HL-60/S4 treated with phorbol 12-myristate 13-acetate at 8.2 ng/mL for 4 days and 3 days (cell line): ENCODE measurements around the gene GDA.

Experiments used
- in situ Hi-C: fragments of 300-500 bp; cut with MboI; formaldehyde crosslinking; loops from 2 replicates; pipeline ENCODE4 v1.15.0; 2022; ENCODE audit warnings: low sequenced_read_pairs

Gene GDA

DNA sequence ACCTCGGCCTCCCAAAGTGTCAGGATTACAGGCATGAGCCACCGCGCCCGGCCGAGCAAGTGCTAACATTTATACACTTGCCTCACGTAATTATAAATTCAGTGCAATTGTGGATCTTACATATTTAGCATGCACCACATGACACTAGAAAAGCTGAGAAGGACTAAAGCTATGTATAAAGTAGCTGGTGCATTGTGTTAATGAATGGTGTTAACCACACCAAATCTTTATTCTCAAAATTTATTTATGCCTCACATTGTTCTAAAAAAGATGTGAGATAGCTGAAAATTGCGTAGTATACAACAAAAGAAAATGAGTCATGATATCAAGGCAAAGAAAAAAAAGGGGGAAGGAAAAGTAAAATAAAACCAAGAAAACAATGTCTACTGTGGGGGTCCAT lies 54.8 kb downstream of the GDA start:
- in situ Hi-C loops: no loop called here

GRCh38 chr9:72205513-72205912 lies 56.3 kb downstream of the GDA start:
- in situ Hi-C loops: no loop called here

- in situ Hi-C loops: no loop called here
Observed at GRCh38 chr9:72207278-72207677, 58.0 kb downstream of the GDA start.

GRCh38 chr9:72210522-72210921 lies 61.3 kb downstream of the GDA start:
- in situ Hi-C loops: no loop called here

GRCh38 chr9:72211047-72211446 lies 61.8 kb downstream of the GDA start:
- in situ Hi-C loops: no loop called here

DNA sequence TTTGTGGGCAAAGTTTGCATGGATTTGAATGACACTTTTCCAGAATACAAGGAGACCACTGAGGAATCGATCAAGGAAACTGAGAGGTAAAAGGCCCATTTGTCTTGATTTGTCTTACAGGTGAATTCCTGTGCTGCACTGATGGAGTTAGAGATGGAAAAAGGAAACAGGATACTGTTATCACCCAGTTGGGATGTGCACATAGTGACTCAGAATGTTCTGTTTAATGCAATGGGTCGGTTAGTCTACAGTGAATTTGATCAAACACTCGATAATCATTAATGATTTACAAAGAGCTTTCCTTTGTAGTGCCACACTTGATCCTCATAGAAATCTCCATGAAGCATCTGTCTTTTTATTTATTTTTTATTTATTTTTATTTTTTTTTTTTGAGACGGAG lies 64.7 kb downstream of the GDA start:
- in situ Hi-C loops: no loop called here

DNA sequence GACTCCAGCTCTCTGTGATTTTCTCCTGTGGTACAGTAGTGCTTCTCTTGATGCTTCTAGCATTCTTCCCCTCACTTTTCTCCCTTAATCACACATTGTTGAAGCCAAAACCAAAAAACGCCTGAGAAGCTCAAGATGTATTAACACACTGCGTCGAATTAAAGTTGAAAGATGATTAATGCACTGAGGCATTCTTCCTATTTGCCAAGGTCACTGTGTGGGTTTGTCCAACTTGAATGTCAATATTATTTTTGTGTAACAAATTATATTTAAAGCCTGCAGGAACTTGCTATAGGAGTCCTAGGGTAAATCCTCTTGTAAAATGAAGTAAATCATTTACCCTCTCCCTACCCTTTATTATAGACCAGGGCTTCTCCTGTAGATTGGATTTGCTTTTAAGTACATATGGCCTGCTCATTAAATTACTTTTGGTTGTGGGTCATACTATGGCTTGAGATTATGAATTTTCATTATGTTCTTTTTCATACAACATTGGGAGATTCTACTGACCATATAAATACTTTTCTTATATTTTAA lies 68.1 kb downstream of the GDA start:
- in situ Hi-C loops: no loop called here

- in situ Hi-C loops: no loop called here
Observed at GRCh38 chr9:72220589-72220988, 71.3 kb downstream of the GDA start.

GRCh38 chr9:72226146-72226812 lies 77.0 kb downstream of the GDA start:
- in situ Hi-C loops: no loop called here

DNA sequence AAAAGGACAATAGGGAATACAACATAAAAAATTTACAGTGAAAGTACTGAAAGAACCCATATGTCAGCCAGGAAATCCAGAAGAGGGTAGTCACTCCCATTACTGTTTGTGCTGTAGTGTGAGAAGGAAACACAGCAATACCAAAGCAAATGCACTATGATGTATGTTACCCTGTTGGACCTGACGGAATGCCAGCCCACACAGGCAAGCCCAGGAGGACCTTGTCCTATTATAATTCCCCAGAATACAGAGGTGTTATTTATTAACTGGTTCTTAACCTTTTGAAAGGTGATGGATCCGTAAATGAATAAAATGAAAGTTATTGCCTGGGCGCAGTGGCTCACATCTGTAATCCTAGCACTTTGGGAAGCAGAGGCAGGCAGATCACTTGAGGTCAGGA lies 79.0 kb downstream of the GDA start:
- in situ Hi-C loops: no loop called here

DNA sequence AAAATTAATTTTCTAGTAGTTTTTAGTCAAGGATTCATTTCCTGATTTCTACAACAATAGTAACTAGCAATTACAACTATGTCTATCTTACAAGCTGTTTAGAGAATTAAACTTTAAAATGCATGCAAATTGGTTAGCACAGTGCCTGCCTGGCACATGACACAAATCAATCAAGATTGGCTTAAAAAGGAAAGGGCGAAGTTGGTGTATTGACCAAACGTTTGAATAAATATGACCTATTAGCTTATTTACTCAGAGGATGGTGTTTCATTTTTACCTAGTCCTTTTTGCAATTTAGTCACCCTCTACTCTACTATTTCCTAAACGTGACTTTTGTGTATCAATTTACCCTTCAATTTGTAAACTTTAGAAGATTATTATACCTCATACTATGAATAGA lies 83.5 kb downstream of the GDA start:
- in situ Hi-C loops: no loop called here

GRCh38 chr9:72247549-72247948 lies 98.3 kb downstream of the GDA start:
- in situ Hi-C loops: no loop called here

DNA sequence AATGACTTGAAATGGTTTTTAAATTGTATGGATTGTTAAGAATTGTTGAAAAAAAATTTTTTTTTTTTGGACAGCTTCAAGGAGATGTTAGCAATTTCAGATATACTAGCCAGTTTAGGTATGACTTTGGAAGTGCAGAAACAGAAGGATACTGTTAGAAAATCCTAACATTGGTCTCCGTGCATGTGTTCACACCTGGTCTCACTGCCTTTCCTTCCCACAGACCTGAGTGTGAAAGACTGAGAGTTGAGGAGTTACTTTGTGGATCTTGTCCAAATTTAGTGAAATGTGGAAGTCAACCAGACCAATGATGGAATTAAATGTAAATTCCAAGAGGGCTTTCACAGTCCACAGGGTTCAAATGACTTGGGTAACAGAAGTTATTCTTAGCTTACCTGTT lies 102.3 kb downstream of the GDA start:
- in situ Hi-C loops: no loop called here

DNA sequence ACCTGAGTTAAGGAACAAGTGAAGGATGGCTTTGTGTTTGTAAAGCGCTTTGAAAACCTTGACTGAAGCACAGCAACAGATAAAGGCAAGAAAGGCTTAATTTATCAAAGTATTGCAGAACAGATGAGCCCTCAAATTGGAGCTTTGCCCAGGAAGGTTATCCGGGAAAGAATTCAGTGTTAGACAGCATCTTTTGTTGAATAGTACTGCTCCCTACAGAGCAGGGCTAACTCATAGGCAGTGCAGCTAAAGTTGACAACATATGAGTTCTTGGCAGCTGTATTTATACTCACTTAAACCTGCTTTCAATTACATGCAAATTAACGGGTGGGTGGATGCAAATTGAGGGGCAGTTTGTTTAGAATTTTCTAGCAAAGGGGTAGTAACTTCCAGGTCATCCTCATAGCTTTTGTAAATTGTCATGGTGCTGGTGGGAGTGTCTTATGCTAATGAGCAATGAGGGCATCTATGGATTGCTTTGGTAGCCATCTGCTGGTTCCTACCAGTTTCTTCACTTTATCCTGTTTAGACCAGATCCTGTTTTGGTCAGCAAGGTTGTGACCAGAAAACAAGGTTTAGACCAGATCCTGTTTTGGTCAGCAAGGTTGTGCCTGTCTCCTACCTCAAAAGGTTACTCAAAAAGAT lies 105.8 kb downstream of the GDA start:
- in situ Hi-C loops: no loop called here

- in situ Hi-C loops: no loop called here
Observed at GRCh38 chr9:72255569-72255968, 106.3 kb downstream of the GDA start.

- in situ Hi-C loops: no loop called here
Observed at GRCh38 chr9:72256931-72257330, 107.7 kb downstream of the GDA start.

DNA sequence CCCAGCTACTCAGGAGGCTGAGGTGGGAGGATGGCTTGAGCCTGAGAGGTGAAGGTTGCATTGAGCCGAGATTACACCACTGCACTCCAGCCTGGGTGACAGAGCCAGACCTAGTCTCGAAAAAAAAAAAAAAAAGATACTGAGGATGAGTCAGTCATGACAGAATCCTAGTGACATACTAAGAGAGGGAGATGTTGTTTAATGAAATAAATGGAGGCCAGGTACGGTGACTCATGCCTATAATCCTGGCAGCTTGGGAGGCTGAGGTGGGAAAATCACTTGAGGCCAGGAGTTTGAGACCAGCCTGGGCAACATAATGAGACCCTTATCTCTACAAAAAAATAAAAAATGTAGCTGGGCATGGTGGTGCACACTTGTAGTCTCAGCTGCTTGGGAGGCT lies 108.6 kb downstream of the GDA start:
- in situ Hi-C loops: no loop called here

DNA sequence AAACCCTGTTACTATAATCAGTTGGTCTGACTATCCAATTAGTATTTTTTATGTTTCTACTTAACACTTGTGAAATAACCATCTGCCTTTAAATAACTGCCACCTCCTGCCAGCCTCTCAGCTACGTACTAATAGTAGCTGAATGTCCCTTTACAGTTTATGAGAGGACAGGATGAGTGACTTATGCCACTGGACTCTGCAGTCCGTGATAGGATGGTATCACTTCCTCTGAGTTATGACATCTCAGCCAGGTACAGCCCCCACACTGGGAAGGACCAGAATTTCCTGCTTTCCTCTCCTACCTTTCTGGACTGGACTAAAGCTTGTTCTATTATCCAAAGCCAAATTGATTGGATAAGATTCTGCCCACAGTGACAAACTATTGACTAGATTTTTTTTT lies 112.8 kb downstream of the GDA start:
- in situ Hi-C loops: no loop called here

DNA sequence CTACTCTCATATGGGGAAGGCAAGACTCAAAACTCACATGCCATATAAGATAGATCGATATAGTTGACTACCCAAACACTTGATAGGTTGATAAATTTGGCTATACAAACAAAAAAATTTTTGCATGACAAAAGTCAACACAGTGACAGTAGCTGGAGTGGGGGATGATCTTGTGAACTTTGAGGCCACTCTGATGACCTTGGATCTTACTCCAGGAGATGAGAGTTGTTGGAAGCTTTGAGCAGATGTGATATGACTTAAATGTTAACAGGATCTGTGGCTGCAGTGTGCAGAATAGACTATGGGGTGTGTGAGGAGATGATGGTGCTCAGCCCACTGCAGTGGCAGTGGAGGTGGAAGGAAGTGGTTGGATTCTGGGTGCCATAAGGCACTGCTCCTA lies 114.3 kb downstream of the GDA start:
- in situ Hi-C loops: no loop called here

GRCh38 chr9:72268961-72269360 lies 119.7 kb downstream of the GDA start:
- in situ Hi-C loops: no loop called here

DNA sequence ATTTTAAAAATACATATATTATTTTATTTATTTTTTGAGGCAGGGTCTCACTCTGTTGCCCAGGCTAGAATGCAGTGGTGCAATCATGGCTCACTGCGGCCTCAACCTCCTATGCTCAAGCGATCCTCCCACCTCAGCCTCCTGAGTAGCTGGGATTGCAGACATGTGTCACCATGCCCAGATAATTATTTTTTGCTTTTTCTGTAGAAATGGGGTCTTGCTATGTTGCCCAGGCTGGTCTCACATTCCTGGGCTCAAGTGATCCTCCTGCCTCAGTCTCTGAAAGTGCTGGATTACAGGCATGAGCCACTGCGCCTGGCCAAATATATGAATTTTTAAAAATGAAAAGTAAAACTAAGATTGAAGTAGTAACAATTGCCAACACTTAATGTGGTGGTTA lies 121.1 kb downstream of the GDA start:
- in situ Hi-C loops: loop anchor here (10.0 kb wide), 1 partner anchor 226 kb away; no protein-coding TSS in a partner anchor

DNA sequence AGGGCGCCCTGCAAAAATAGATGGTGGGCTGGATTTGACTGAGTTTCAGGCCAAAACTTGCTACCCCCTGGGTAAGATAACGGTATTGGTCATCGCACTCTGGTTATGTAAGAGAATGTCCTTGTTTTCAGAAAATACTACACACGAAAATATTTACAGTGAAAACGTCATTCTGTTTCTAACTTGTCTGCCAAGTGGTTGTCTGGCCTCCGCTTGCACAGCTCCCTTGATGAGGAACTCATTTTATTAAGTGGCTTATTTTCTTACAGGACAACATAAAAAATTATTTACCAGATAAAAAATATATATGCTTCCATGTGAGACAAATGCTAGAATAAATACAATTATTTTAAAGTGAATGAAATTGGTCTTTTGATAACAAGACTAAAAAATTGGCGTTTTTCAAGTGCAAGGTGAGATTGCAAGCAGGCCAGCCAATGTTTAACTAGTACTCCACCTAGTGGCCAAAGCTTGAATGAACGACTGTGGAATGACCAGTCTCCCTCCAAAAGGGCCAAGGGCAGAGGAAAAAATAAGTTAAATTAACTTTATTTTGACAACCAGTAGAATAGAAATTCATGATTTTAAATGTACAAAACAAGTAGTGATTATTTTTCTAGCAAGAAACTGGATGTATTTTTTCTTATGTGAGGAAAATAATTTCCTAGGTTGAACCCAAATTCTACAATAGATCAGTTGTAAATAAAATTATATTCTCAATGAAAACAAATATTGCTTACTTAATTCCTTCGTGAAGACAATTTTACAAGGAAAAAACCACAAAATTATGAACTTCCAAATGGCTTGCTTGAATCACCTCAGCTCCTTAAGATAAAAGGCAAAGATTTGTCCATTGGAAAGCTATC lies 122.6 kb downstream of the GDA start:
- in situ Hi-C loops: loop anchor here (10.0 kb wide), 1 partner anchor 227 kb away; no protein-coding TSS in a partner anchor
